ENCODE measurements around the gene NDUFA8.

The NDUFA8 gene

GRCh38 chr9:122107291-122107805 is 52.2 kb downstream of the NDUFA8 start:
- no peak for TF ChIP-seq CTCF (conservative IDR thresholded peaks at IDR 0.05; ENCODE audit: control insufficient read depth, insufficient read depth, low read depth, low read length)
- H3K4me3 ChIP-seq (ENCODE audit: control insufficient read depth, low read depth, low read length): no peak overlapping the region
- DNase-seq (ENCODE audit: low read depth): no peak

- DNase-seq (ENCODE audit: low read depth): no peak
- H3K4me3 ChIP-seq (ENCODE audit: control insufficient read depth, low read depth, low read length): no peak overlapping the region
- TF ChIP-seq CTCF (conservative IDR thresholded peaks at IDR 0.05; ENCODE audit: control insufficient read depth, insufficient read depth, low read depth, low read length): no peak
Observed at GRCh38 chr9:122106576-122106975, 53.0 kb downstream of the NDUFA8 start.

- no peak overlapping the region for H3K4me3 ChIP-seq (ENCODE audit: control insufficient read depth, low read depth, low read length)
- no peak for TF ChIP-seq CTCF (conservative IDR thresholded peaks at IDR 0.05; ENCODE audit: control insufficient read depth, insufficient read depth, low read depth, low read length)
- DNase-seq (ENCODE audit: low read depth): no peak
Observed at GRCh38 chr9:122103985-122104384, 55.6 kb downstream of the NDUFA8 start.

GRCh38 chr9:122102156-122102555 is 57.4 kb downstream of the NDUFA8 start:
- no peak overlapping the region for H3K4me3 ChIP-seq (ENCODE audit: control insufficient read depth, low read depth, low read length)
- TF ChIP-seq CTCF (conservative IDR thresholded peaks at IDR 0.05; ENCODE audit: control insufficient read depth, insufficient read depth, low read depth, low read length): no peak
- DNase-seq (ENCODE audit: low read depth): no peak

- DNase-seq (ENCODE audit: low read depth): no peak
- no peak overlapping the region for H3K4me3 ChIP-seq (ENCODE audit: control insufficient read depth, low read depth, low read length)
- TF ChIP-seq CTCF (conservative IDR thresholded peaks at IDR 0.05; ENCODE audit: control insufficient read depth, insufficient read depth, low read depth, low read length): no peak
Observed at GRCh38 chr9:122100756-122101155, 58.8 kb downstream of the NDUFA8 start.

- TF ChIP-seq CTCF (conservative IDR thresholded peaks at IDR 0.05; ENCODE audit: control insufficient read depth, insufficient read depth, low read depth, low read length): peak; percentile 79
- no peak overlapping the region for H3K4me3 ChIP-seq (ENCODE audit: control insufficient read depth, low read depth, low read length)
- DNase-seq (ENCODE audit: low read depth): peak; percentile 71
Observed at GRCh38 chr9:122099271-122099869, 60.2 kb downstream of the NDUFA8 start.

Measured in fibroblast of mammary gland (primary cell).